CD14-positive monocyte (primary cell): ENCODE data around the gene VTI1A. TPM values are rescaled to one million over a fixed set of nuclear protein-coding genes. Genes with fewer than 3 reads are reported as not detected.

Experiments used
- DNase-seq, 3 donors: peaks; one replicate each; pipeline ENCODE4 v3.0.0-alpha.2; 2011 to 2022
- H2AFZ ChIP-seq: 2 replicates; pipeline ENCODE4 v1.6.0; 2012; ENCODE audit warnings: mild to moderate bottlenecking, low read depth, low read length, inconsistent platforms; ENCODE audit not compliant: insufficient read depth, poor library complexity, severe bottlenecking
- H3K27ac ChIP-seq, 2 donors: 1 replicate in 1 of 2; 2 replicates in 1 of 2; pipeline ENCODE4 v1.5.1; 2012 to 2013; ENCODE audit warnings: low read length in 2 of 2, control low read depth in 1 of 2, inconsistent platforms in 1 of 2, low read depth in 1 of 2, mild to moderate bottlenecking in 1 of 2
- H3K27me3 ChIP-seq, 2 donors: one replicate each; pipeline versions ENCODE4 v1.6.0 to v1.6.1; 2011 to 2013; ENCODE audit warnings: low read length in 2 of 2; ENCODE audit not compliant: control insufficient read depth in 2 of 2, insufficient read depth in 2 of 2
- H3K36me3 ChIP-seq, 2 donors: replicated peaks in 1 of 2; 1 replicate in 1 of 2; 2 replicates in 1 of 2; pipeline versions ENCODE4 v1.5.1 to v1.6.1; 2012 to 2013; ENCODE audit warnings: low read length in 2 of 2, control low read depth in 1 of 2, inconsistent platforms in 1 of 2, mild to moderate bottlenecking in 1 of 2; ENCODE audit not compliant: insufficient read depth in 2 of 2, control insufficient read depth in 1 of 2
- H3K4me1 ChIP-seq, 2 donors: 1 replicate in 1 of 2; 2 replicates in 1 of 2; pipeline versions ENCODE4 v1.5.1 to v1.6.1; 2012 to 2013; ENCODE audit warnings: low read length in 2 of 2, control low read depth in 1 of 2, inconsistent platforms in 1 of 2, mild to moderate bottlenecking in 1 of 2, moderate library complexity in 1 of 2; ENCODE audit not compliant: insufficient read depth in 2 of 2, control insufficient read depth in 1 of 2
- H3K4me2 ChIP-seq: replicated peaks from 2 replicates; pipeline ENCODE3; 2012; ENCODE audit warnings: low read length, moderate library complexity, mild to moderate bottlenecking; ENCODE audit not compliant: poor library complexity, severe bottlenecking; ENCODE audit errors: extremely low read depth
- H3K4me3 ChIP-seq, 3 experiments: fragments of 200-600 bp in 1 of 3; sonication (generic) in 1 of 3; replicated peaks in 1 of 3; 1 replicate in 2 of 3; 2 replicates in 1 of 3; pipeline ENCODE4 v1.5.1; 2011 to 2013; ENCODE audit warnings: low read length in 3 of 3, mild to moderate bottlenecking in 3 of 3, control low read depth in 2 of 3, low read depth in 2 of 3, inconsistent platforms in 1 of 3, moderate library complexity in 1 of 3
- H3K79me2 ChIP-seq: 2 replicates; pipeline ENCODE4 v1.6.0; 2012; ENCODE audit warnings: mild to moderate bottlenecking, control low read depth, inconsistent platforms, low read length, moderate library complexity; ENCODE audit not compliant: insufficient read depth
- H3K9ac ChIP-seq: 2 replicates; pipeline ENCODE4 v1.6.0; 2017; ENCODE audit warnings: low read length, mild to moderate bottlenecking; ENCODE audit not compliant: insufficient read depth, poor library complexity, severe bottlenecking
- H3K9me3 ChIP-seq, 2 donors: replicated peaks in 1 of 2; 1 replicate in 1 of 2; 2 replicates in 1 of 2; pipeline versions ENCODE4 v1.5.1 to v1.6.1; 2012 to 2013; ENCODE audit warnings: low read length in 2 of 2, control low read depth in 1 of 2; ENCODE audit not compliant: control insufficient read depth in 1 of 2, insufficient read depth in 1 of 2
- H4K20me1 ChIP-seq: 2 replicates; pipeline ENCODE4 v1.6.0; 2012; ENCODE audit warnings: mild to moderate bottlenecking, low read length, control low read depth, moderate library complexity; ENCODE audit not compliant: insufficient read depth
- H3K27ac Mint-ChIP-seq, 7 donors: one replicate each; pipeline ENCODE4 v1.8.0; 2020; ENCODE audit warnings: mild to moderate bottlenecking in 7 of 7, mixed read lengths in 7 of 7, moderate library complexity in 6 of 7, inconsistent platforms in 2 of 7
- H3K27me3 Mint-ChIP-seq, 3 donors: one replicate each; pipeline ENCODE4 v1.8.0; 2021 to 2022; ENCODE audit warnings: low read depth in 3 of 3, mild to moderate bottlenecking in 3 of 3, mixed read lengths in 3 of 3, moderate library complexity in 3 of 3, inconsistent platforms in 1 of 3
- H3K36me3 Mint-ChIP-seq, 2 donors: one replicate each; pipeline ENCODE4 v1.8.0; 2020; ENCODE audit warnings: mixed read lengths in 2 of 2, inconsistent platforms in 1 of 2, mild to moderate bottlenecking in 1 of 2
- H3K4me1 Mint-ChIP-seq: one replicate; pipeline ENCODE4 v1.8.0; 2020; ENCODE audit warnings: mild to moderate bottlenecking, mixed read lengths
- H3K4me3 Mint-ChIP-seq, 2 donors: one replicate each; pipeline ENCODE4 v1.8.0; 2020; ENCODE audit warnings: mild to moderate bottlenecking in 2 of 2, mixed read lengths in 2 of 2, moderate library complexity in 1 of 2
- H3K9me3 Mint-ChIP-seq, 7 donors: one replicate each; pipeline ENCODE4 v1.8.0; 2020 to 2022; ENCODE audit warnings: mixed read lengths in 7 of 7, mild to moderate bottlenecking in 6 of 7, moderate library complexity in 6 of 7, inconsistent platforms in 2 of 7
- CTCF ChIP-seq: fragments of 200-600 bp; IDR thresholded peaks from one replicate; pipeline ENCODE4 v1.8.0; 2022; ENCODE audit warnings: antibody characterized with exemption, mild to moderate bottlenecking
- WGBS: methylation state at CpG from one replicate; pipeline ENCODE4 v1.1.5; 2013; ENCODE audit warnings: missing lambda C conversion rate; ENCODE audit not compliant: insufficient coverage; 5-methylcytosine and 5-hydroxymethylcytosine counted together
- intact Hi-C, 2 donors: fragments of 100-400 bp; cut with micrococcal nuclease; formaldehyde crosslinking; loops; one replicate each; pipeline versions ENCODE4 v1.15.0 to v1.15.1; 2023
- polyA plus RNA-seq, 3 donors: library from polyadenylated mRNA; depleted of rRNA in 1 of 3; unstranded in 2 of 3; stranded (reverse) in 1 of 3; fragments of 300-500 nt in 2 of 3; fragments of >200 nt in 1 of 3; fragmentation: Illumina TruSeq in 2 of 3; gene quantifications; 1 replicate in 2 of 3; 2 replicates in 1 of 3; pipeline ENCODE4 v1.2.3, GENCODE V29; 2012 to 2021

Gene VTI1A
- polyA plus RNA-seq, 3 donors = 23.6 to 25.4 (median 24.1) TPM

GRCh38 chr10:112515852-112516251 is 68.8 kb downstream of the VTI1A start:
- Mint-ChIP-seq H3K36me3 (peaks cover 2 to 6% of the 10 kb centered on the region in 2 donors), H3K27me3 (peaks cover 0 to 1% (median 0%) of the 10 kb centered on the region in 3 donors), H3K4me1 (peaks cover 11% of the 10 kb centered on the region), H3K9me3 (peaks cover 0 to 3% (median 0%) of the 10 kb centered on the region in 7 donors), H3K4me3 (no peak overlapping the region), H3K27ac (no peak overlapping the region)
- Histone ChIP-seq H3K4me3 (no peak overlapping the region), H3K79me2 (no peaks in the 10 kb centered on the region), H4K20me1 (peaks cover 23% of the 10 kb centered on the region), H3K27me3 (no peaks in the 10 kb centered on the region), H3K4me1 (peaks cover 4 to 6% of the 10 kb centered on the region in 2 donors), H2AFZ (no peak overlapping the region), H3K36me3 (no peaks in the 10 kb centered on the region), H3K27ac (no peak overlapping the region), H3K9me3 (no peaks in the 10 kb centered on the region), H3K9ac (no peak overlapping the region), H3K4me2 (no peak overlapping the region)
- WGBS = no CpG with 5 or more reads among the region's 2 CpGs
- intact Hi-C loops = no loop called here
- TF ChIP-seq CTCF = no peak
- DNase-seq = no peak

- DNase-seq = no peak
- Mint-ChIP-seq H3K36me3 (peaks cover 0 to 2% of the 10 kb centered on the region in 2 donors), H3K9me3 (peaks cover 0 to 3% (median 0%) of the 10 kb centered on the region in 7 donors), H3K27me3 (no peaks in the 10 kb centered on the region), H3K4me3 (no peak overlapping the region), H3K4me1 (peaks cover 14% of the 10 kb centered on the region), H3K27ac (no peak overlapping the region)
- no peak for TF ChIP-seq CTCF
- no peaks in the 10 kb centered on the region for H3K9me3 ChIP-seq
- peaks cover 5 to 6% of the 10 kb centered on the region in 2 donors for H3K4me1 ChIP-seq
- no peaks in the 10 kb centered on the region for H3K27me3 ChIP-seq
- no peak overlapping the region for H3K9ac ChIP-seq
- no peak overlapping the region for H3K4me3 ChIP-seq
- 100% methylated on average over 1 of the region's 5 CpGs for WGBS
- no peak overlapping the region for H3K4me2 ChIP-seq
- H3K27ac ChIP-seq = no peak overlapping the region
- H3K36me3 ChIP-seq = no peaks in the 10 kb centered on the region
- no peak overlapping the region for H2AFZ ChIP-seq
- H3K79me2 ChIP-seq = no peaks in the 10 kb centered on the region
- H4K20me1 ChIP-seq = peaks cover 28% of the 10 kb centered on the region
- intact Hi-C loops = no loop called here
These were observed 70.4 kb downstream of the VTI1A start for GRCh38 chr10:112517451-112517862.
